GM19468 (cell line): ENCODE data around the gene GNPTG.
"Not testable (repeated sequence)": the region's sequence is repeated elsewhere in the genome, so short reads cannot be mapped to it uniquely, and the experiment has no call there.

Source experiments
- ATAC-seq: cut with Tn5 transposase; IDR thresholded peaks from one replicate; pipeline ENCODE4 v1.9.1; 2021; ENCODE audit warnings: mild to moderate bottlenecking, moderate library complexity, moderate number of reproducible peaks; ENCODE audit not compliant: unreplicated experiment; ENCODE audit errors: extremely low read depth

The GNPTG gene

DNA sequence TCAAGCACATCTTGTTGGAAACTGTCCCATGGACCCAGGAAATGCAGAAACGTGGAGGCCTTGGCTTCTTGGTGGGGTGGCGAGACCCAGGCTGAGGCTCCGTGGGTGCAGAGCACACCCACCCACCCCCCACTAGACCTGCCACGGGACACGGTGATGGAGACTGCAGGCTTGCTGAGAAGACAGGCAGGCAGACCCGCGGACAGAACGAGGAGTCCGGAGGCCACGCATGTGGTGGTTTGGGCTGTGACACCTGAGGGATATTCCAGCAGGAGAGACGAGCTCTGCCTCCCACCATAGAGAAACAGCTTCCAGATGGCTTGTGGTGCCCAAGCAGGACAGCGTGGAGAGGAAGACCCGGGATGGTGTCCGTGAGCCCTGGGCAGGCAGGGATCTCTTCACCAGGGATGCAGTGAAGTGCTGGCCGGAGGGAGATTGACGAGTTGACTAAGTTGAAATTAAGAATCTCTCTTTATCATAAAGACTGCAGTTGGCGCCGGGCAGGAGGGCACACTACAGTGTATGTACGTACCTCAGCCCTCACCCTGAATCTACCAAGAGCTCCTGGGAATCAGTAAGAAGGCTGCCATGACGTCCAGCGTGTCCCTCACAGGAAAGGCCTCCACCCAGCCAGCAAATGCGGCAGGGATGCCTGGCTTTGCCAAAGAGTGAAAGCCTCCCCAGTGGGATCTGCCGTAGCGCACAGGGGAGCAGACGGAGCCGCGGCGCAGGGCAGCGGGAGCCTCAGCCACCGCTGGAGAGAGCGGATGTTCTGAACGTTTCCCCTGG lies 34.1 kb upstream of the GNPTG start:
- no peak for ATAC-seq

DNA sequence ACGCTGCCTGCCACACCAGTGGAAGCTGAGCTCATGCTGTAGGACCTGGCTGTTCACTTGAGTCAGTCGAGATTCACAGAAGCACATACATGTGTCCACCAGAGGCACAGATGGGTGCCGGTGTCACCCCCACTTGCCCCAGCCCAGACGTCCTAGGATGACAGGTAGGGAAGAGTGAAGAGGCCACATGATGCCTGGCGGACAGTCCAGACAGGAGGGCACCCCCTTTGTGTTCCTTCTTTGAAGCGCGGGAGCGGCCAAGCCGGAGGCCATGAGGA lies 33.5 kb upstream of the GNPTG start:
- ATAC-seq, result no peak

- ATAC-seq, result no peak
Measured at GRCh38 chr16:1319041-1319440, 32.7 kb upstream of the GNPTG start.

DNA sequence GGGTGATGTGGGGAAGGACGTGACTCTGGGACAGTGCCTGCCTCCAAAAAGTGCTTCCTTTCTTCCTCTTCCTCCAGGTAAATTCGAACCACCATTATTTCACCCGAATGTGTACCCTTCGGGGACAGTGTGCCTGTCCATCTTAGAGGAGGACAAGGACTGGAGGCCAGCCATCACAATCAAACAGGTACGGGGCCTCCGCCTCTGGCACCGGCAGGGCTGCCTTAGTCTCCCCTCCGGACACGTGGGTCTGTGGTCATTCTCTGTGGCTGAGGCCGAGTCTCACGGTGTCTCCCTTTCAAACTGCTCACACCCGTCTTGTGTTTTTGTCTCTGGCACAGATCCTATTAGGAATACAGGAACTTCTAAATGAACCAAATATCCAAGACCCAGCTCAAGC lies 31.6 kb upstream of the GNPTG start:
- no peak for ATAC-seq

- no peak for ATAC-seq
Measured at GRCh38 chr16:1320658-1321240, 31.0 kb upstream of the GNPTG start.

DNA sequence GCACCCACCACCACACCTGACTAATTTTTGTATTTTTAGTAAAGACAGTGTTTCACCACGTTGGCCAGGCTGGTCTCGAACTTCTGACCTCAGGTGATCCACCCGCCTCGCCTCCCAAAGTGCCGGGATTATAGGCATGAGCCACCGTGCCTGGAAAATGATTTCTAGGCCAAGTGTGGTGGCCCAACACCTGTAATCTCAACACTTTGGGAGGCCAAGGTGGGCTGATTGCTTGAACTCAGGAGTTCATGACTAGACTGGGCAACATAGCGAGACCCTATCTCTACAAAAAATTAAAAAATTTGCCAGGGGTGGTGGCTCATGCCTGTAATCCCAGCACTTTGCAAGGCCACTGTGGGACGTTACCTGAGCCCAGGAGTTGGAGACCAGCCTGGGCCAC lies 29.3 kb upstream of the GNPTG start:
- ATAC-seq, result no peak

GRCh38 chr16:1323296-1324239 lies 28.2 kb upstream of the GNPTG start:
- ATAC-seq, result no peak

DNA sequence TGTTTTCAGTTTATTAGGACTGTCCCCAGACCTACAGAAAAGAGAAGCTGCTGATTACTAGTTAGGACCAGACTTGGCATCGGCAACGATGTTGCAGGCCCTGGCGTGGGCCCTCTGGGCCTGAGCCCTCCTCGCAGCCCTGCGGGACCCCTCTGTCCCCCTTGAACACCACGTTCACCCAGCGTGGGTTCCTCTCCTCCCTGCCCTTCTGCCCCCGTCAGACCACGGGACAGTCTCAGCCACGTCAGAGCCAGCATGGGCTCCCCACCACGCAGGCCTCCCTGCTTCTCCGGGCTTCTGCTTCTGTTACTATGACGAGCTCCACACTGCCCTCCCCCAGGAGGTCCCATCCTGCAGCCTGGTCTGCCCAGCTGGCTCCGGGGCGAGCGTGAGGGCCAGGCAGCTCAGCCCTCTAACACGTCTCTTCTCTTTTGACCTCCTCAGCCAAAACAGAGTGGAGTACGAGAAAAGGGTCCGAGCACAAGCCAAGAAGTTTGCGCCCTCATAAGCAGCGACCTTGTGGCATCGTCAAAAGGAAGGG lies 27.4 kb upstream of the GNPTG start:
- ATAC-seq, result no peak

GRCh38 chr16:1325261-1325660 lies 26.5 kb upstream of the GNPTG start:
- ATAC-seq, result no peak

- ATAC-seq, result no peak
Measured at GRCh38 chr16:1325673-1326371, 25.9 kb upstream of the GNPTG start.

DNA sequence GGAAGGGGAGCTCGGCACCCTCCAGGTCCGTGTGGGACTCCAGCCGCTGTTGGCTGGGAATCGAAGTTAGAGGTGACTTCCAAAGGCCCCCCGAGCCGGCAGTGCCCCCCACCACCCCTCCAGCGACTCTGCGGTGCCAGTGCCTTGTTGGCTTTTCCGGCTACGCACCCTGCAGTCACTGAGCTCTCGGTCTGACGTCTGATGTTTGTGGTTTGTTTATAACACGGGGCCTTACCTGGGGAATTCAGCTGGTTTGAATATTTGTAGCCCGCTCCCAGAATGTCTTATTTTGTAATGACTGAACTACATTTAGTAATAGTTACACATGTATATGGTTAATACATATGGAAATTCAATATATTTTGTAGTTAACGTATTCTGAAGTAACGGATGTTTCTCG lies 25.3 kb upstream of the GNPTG start:
- no peak for ATAC-seq

- ATAC-seq, result no peak
Measured at GRCh38 chr16:1326946-1327618, 24.6 kb upstream of the GNPTG start.

GRCh38 chr16:1327619-1327947 lies 24.1 kb upstream of the GNPTG start:
- no peak for ATAC-seq

DNA sequence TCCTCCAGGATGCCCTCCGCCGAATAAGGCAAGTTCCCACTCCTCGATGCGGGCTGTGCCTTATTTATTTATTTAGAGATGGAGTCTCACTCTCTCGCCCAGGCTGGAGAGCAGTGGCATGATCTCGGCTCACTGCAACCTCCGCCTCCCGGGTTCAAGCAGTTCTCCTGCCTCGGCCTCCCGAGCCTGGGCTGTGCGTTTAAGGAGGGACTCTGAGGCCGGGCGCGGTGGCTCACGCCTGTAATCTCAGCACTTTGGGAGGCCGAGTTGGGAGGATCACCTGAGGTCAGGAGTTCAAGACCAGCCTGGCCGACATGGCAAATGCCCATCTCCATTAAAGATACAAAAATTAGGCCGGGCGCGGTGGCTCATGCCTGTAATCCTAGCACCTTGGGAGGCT lies 23.6 kb upstream of the GNPTG start:
- not testable (repeated sequence) for ATAC-seq

DNA sequence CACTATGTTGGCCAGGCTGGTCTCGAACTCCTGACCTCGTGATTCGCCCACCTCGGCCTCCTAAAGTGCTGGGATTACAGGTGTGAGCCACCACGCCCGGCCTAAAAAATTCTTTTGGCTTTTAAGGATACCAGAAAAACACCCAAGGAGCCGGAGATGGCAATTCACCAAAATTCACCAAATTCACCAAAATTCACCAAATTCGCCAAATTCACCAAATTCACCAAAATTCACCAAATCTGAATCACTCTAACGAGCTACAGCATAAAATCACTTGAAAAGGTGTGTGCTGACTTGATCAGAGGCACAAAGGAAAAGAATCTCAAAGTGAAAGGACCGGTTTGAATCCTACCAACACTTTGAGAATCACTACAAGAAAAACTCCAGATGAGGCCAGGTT lies 22.8 kb upstream of the GNPTG start:
- ATAC-seq, result not testable (repeated sequence)

- ATAC-seq, result no peak
Measured at GRCh38 chr16:1330260-1330914, 21.3 kb upstream of the GNPTG start.

DNA sequence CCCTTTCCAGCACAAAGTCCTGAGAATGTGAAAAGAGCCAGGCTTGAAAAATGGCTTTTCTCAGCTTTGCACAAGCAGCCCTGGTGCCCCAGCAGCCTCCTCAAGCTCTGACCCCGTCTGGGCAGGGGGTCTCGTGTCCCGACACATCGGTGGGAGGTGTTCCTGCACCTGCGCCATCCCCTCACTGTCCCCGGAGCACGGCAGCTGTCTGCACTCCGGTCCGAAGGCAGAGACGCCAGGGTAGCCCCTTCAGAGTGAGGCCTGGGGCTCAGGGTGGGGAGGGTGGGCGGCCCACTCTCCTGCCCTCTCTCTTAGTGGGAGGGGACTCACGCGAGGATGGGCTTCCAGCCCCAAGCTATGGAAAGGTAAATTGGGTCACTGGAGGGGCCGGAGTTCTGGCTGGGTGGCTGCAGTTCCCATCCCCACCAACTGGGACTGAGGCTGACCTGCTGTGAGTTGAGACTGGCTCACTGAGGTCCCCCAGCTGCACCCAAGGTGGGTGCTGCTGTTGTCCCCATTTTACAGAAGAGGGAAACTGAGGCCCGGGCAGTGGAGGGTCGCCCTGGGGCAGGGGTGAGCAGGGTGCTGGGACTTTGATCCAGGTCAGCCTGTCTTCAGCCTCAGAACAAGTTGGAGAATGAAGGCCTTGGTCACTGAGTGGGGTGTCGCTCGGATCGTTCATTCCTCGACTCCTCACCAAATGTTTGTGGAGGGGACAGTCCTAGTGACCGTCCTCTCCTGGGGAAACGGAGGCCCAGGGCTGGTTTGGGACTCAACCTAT lies 20.6 kb upstream of the GNPTG start:
- no peak for ATAC-seq

DNA sequence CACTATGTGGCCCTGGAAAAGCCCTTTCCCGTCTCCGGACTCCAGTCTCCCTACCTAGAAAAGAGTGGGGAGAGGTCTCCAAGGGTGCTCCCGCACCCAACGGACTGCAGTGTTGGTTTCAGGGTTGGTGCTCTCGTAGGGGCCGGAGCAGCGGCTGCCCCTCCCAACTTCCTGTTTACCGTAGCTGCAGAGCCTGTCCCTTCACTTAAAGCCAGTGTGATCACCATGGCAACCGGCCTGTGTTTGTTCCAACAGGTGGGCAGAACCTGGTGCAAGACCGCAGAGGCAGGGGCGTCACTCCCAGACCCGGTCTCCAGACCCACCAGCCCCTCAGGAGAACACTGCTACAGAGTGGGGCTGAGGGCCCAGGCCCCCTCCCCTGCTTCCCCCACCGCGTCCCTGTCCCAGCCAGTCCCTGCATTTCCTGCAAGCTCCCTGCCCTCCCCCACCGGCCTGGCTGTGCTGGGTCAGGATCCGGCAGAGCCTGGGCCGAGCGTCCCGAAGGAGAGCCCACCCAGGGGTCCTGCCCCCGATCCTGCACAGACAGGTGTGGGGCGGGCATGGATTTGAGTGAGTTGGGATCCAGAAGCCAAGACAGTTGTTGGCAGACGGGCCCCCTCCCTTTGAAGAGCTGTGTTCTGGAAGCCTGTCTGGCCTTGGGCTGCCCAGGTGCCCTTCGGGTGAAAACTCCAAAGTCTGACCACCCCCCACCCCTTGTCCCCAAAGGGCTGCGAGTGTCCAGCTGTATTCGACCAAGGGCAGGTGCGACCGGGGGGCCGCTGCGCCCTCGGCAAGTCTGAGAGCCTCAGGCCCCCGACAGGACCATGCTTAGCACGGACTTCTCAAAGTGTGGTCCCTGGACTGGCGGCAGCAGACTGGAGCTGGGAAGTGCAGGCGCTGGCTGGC lies 19.8 kb upstream of the GNPTG start:
- no peak for ATAC-seq
